SK-N-MC (cell line): ENCODE measurements around the gene ATP4B.

ENCODE experiments used
- EZH2 ChIP-seq: fragments of 200-600 bp; sonication (generic); IDR thresholded peaks from one replicate; pipeline ENCODE4 v1.6.1; 2017; ENCODE audit warnings: antibody characterized with exemption
- FOXP2 ChIP-seq: optimal IDR thresholded peaks from 2 replicates; pipeline ENCODE3; 2011; ENCODE audit warnings: mild to moderate bottlenecking, moderate library complexity; ENCODE audit not compliant: insufficient read depth; ENCODE audit errors: extremely low read length, control extremely low read depth
- POLR2AphosphoS5 ChIP-seq: IDR thresholded peaks from 2 replicates; pipeline ENCODE4 v1.6.1; 2012; ENCODE audit warnings: mild to moderate bottlenecking, low read depth, low read length, borderline replicate concordance

GRCh38 chr13:113605866-113606438 is 52.0 kb downstream of the ATP4B start:
- TF ChIP-seq EZH2 (no peak), POLR2AphosphoS5 (no peak), FOXP2 (no peak)
